ENCODE results near the gene RAB20.

The RAB20 gene

GRCh38 chr13:110474713-110475112 is 86.8 kb downstream of the RAB20 start:
- no peak overlapping the region for H3K9ac ChIP-seq (ENCODE audit: low read length)
- H2AFZ ChIP-seq (ENCODE audit: low read length), result no peak overlapping the region
- H3F3A ChIP-seq (ENCODE audit: insufficient read depth, low read length), result no peaks in the 10 kb centered on the region
- H3K4me1 ChIP-seq (ENCODE audit: insufficient read depth, low read length, severe bottlenecking), result peaks cover 17% of the 10 kb centered on the region
- H4K20me1 ChIP-seq (ENCODE audit: insufficient read depth, low read length), result no peaks in the 10 kb centered on the region
- no peak overlapping the region for H3K4me2 ChIP-seq (ENCODE audit: low read length)
- H3K27me3 ChIP-seq (ENCODE audit: insufficient read depth, low read length), result peaks cover 21% of the 10 kb centered on the region; the same call in 1 of the 2 replicates
- TF ChIP-seq EZH2 (IDR thresholded peaks at IDR 0.05; ENCODE audit: borderline replicate concordance, low read length) (no peak), CTCF (IDR thresholded peaks at IDR 0.05; ENCODE audit: low read length) (no peak)
- no peaks in the 10 kb centered on the region for H3K9me2 ChIP-seq (ENCODE audit: low read depth, low read length)
- no peaks in the 10 kb centered on the region for H3K36me3 ChIP-seq (ENCODE audit: insufficient read depth, low read length)
- H3K27ac ChIP-seq (ENCODE audit: low read depth, low read length, poor library complexity, severe bottlenecking), result no peak overlapping the region
- H3K9me3 ChIP-seq (ENCODE audit: low read length), result no peaks in the 10 kb centered on the region
- no peak overlapping the region for H3K4me3 ChIP-seq (ENCODE audit: low read depth, low read length, poor library complexity, severe bottlenecking)
- H3K79me2 ChIP-seq (ENCODE audit: insufficient read depth, low read length), result no peaks in the 10 kb centered on the region
